Measurements from ENCODE around the gene GATA3. TPM values are rescaled to one million over a fixed set of nuclear protein-coding genes. Genes with fewer than 3 reads are reported as not detected.

Gene GATA3
- total and polyA plus RNA-seq, 2 experiments from 2014 or later: 0.23 TPM; not detected in 1

DNA sequence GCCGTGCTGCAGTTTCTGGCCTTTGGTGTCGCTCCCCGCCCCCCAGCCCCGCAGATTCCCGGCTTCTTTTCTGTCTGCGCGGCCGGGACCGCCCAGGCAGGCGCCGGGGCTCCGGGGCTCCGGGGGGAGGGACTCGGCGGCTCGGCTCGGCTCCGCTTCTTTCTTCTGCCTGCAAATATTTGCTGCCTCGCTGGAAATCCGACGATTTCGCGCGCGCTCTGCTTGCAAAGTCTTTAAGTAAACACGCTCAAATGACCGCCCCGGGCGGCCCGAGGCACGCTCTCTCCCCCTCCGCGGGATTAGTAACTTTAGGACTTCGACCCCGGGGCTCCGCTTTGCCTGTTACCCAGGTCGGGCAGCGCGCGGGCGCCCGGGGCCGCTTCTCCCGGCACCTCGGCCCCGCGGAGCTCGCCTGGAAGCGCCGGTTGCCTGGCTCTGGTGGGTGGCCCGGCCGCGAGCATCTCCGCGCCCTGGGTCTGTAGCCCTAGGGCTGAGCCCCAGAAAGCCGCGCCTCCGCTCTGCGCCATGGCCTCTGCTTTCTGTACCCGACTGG is 3.9 kb upstream of the GATA3 start (continued):
- TF ChIP-seq, protein P1, sequence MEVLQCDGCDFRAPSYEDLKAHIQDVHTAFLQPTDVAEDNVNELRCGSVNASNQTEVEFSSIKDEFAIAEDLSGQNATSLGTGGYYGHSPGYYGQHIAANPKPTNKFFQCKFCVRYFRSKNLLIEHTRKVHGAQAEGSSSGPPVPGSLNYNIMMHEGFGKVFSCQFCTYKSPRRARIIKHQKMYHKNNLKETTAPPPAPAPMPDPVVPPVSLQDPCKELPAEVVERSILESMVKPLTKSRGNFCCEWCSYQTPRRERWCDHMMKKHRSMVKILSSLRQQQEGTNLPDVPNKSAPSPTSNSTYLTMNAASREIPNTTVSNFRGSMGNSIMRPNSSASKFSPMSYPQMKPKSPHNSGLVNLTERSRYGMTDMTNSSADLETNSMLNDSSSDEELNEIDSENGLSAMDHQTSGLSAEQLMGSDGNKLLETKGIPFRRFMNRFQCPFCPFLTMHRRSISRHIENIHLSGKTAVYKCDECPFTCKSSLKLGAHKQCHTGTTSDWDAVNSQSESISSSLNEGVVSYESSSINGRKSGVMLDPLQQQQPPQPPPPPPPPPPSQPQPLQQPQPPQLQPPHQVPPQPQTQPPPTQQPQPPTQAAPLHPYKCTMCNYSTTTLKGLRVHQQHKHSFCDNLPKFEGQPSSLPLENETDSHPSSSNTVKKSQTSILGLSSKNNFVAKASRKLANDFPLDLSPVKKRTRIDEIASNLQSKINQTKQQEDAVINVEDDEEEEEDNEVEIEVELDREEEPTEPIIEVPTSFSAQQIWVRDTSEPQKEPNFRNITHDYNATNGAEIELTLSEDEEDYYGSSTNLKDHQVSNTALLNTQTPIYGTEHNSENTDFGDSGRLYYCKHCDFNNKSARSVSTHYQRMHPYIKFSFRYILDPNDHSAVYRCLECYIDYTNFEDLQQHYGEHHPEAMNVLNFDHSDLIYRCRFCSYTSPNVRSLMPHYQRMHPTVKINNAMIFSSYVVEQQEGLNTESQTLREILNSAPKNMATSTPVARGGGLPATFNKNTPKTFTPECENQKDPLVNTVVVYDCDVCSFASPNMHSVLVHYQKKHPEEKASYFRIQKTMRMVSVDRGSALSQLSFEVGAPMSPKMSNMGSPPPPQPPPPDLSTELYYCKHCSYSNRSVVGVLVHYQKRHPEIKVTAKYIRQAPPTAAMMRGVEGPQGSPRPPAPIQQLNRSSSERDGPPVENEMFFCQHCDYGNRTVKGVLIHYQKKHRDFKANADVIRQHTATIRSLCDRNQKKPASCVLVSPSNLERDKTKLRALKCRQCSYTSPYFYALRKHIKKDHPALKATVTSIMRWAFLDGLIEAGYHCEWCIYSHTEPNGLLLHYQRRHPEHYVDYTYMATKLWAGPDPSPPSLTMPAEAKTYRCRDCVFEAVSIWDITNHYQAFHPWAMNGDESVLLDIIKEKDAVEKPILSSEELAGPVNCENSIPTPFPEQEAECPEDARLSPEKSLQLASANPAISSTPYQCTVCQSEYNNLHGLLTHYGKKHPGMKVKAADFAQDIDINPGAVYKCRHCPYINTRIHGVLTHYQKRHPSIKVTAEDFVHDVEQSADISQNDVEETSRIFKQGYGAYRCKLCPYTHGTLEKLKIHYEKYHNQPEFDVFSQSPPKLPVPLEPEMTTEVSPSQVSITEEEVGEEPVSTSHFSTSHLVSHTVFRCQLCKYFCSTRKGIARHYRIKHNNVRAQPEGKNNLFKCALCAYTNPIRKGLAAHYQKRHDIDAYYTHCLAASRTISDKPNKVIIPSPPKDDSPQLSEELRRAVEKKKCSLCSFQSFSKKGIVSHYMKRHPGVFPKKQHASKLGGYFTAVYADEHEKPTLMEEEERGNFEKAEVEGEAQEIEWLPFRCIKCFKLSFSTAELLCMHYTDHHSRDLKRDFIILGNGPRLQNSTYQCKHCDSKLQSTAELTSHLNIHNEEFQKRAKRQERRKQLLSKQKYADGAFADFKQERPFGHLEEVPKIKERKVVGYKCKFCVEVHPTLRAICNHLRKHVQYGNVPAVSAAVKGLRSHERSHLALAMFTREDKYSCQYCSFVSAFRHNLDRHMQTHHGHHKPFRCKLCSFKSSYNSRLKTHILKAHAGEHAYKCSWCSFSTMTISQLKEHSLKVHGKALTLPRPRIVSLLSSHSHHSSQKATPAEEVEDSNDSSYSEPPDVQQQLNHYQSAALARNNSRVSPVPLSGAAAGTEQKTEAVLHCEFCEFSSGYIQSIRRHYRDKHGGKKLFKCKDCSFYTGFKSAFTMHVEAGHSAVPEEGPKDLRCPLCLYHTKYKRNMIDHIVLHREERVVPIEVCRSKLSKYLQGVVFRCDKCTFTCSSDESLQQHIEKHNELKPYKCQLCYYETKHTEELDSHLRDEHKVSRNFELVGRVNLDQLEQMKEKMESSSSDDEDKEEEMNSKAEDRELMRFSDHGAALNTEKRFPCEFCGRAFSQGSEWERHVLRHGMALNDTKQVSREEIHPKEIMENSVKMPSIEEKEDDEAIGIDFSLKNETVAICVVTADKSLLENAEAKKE (CRISPR knock-in tag; IDR thresholded peaks at IDR 0.05): no peak
- TF ChIP-seq EZH2phosphoT487 (IDR thresholded peaks at IDR 0.05; ENCODE audit: unreplicated experiment) (peak; percentile 51), EZH2 (IDR thresholded peaks at IDR 0.05; ENCODE audit: low read depth, unreplicated experiment) (peak; percentile 86)

DNA sequence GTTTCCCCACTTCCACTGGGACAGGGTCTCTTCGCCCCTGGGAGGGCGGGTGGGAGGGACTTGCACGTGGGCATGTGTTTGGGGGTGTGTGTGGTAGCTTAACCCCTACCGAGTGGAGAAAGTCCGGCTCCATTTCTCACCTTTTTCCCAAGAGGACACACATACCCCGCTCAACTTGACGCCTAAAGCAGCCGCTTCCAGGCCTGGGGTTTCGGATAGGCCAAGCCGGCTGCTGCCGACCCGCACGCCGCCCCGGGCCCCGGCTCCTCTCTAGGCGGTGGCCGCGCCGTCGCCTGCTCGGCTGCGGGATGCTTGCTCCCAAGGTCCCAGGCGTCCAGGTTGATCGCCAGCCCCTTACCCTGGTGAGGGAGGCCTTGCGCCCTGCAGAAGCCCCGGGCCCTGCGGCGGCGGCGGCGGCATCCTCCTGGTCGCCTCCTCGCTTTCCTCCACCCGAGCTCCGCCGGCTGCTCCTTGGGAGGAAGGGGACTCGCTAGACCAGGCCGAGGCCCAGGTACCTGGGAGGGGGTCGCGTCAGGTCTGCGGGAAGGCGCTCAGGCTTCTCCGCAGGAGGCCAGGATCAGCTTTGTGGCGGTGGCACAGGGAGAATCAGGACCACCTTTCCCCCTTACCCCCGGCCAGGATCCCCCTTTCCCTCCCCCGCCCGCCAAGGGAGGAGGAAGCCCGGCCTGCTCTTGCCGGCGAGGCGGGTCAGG is 3.2 kb upstream of the GATA3 start:
- Histone ChIP-seq H3K27ac (ENCODE audit: low read depth) (no peak overlapping the region), H4K20me1 (replicated peaks; ENCODE audit: insufficient read depth) (peaks cover 10% of the 10 kb centered on the region; the same call in 1 of the 2 replicates), H3K27me3 (ENCODE audit: insufficient read depth) (peaks cover 97% of the 10 kb centered on the region), H3K36me3 (ENCODE audit: insufficient read depth) (no peaks in the 10 kb centered on the region), H3K9me2 (ENCODE audit: insufficient read depth) (no peaks in the 10 kb centered on the region), H3K79me2 (replicated peaks; ENCODE audit: insufficient read depth) (no peaks in the 10 kb centered on the region), H2AFZ (no peak overlapping the region; the same call in 1 of the 2 replicates), H3K4me3 (peak overlapping the region; percentile 64), H3K4me2 (peak overlapping the region; percentile 99), H3F3A (replicated peaks; ENCODE audit: low read depth) (peaks cover 29% of the 10 kb centered on the region), H3K4me1 (ENCODE audit: insufficient read depth) (peaks cover 49% of the 10 kb centered on the region)
- Mint-ChIP-seq H3K9me3 (peaks cover 2% of the 10 kb centered on the region; the same call in 1 of the 3 replicates), H3K27ac (no peak overlapping the region), H3K4me3 (0 out of 3 replicates have a peak overlapping the region, but pooled peaks have one; percentile 66), H3K36me3 (ENCODE audit: low read depth) (peaks cover 2% of the 10 kb centered on the region; the same call in 1 of the 3 replicates), H3K27me3 (ENCODE audit: insufficient read depth, low read depth, poor library complexity) (peaks cover 91% of the 10 kb centered on the region), H3K4me1 (peaks cover 50% of the 10 kb centered on the region)
- ATAC-seq: peak; percentile 1
- TF ChIP-seq POLR2AphosphoS5 (IDR thresholded peaks at IDR 0.05; ENCODE audit: low read depth) (no peak), EZH2phosphoT487 (IDR thresholded peaks at IDR 0.05; ENCODE audit: unreplicated experiment) (peak; percentile 72), EZH2 (IDR thresholded peaks at IDR 0.05; ENCODE audit: low read depth, unreplicated experiment) (peak; percentile 71), ZNF331 (CRISPR knock-in tag; IDR thresholded peaks at IDR 0.05; ENCODE audit: low read depth) (no peak), STAT1 (IDR thresholded peaks at IDR 0.05; ENCODE audit: unreplicated experiment) (no peak)
- TF ChIP-seq, protein P2, sequence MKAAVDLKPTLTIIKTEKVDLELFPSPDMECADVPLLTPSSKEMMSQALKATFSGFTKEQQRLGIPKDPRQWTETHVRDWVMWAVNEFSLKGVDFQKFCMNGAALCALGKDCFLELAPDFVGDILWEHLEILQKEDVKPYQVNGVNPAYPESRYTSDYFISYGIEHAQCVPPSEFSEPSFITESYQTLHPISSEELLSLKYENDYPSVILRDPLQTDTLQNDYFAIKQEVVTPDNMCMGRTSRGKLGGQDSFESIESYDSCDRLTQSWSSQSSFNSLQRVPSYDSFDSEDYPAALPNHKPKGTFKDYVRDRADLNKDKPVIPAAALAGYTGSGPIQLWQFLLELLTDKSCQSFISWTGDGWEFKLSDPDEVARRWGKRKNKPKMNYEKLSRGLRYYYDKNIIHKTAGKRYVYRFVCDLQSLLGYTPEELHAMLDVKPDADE (IDR thresholded peaks at IDR 0.05): no peak
- DNase-seq (ENCODE audit: low spot score): peak; percentile 71

Measured in GM23338 (cell line).